ENCODE data around the gene ZNF644.
"Not testable (repeated sequence)": the region's sequence is repeated elsewhere in the genome, so short reads cannot be mapped to it uniquely, and the experiment has no call there.

The ZNF644 gene

GRCh38 chr1:90925928-90926869 lies 95.6 kb downstream of the ZNF644 start:
- DNase-seq: no peak

GRCh38 chr1:90924982-90925381 lies 96.9 kb downstream of the ZNF644 start:
- no peak for DNase-seq

- no peak for DNase-seq
Measured at GRCh38 chr1:90922996-90923395, 98.8 kb downstream of the ZNF644 start.

- DNase-seq: no peak
Measured at GRCh38 chr1:90922202-90922601, 99.6 kb downstream of the ZNF644 start.

GRCh38 chr1:90919900-90920299 lies 101.9 kb downstream of the ZNF644 start:
- no peak for DNase-seq

- no peak for DNase-seq
Measured at GRCh38 chr1:90919190-90919719, 102.6 kb downstream of the ZNF644 start.

GRCh38 chr1:90911353-90911752 lies 110.5 kb downstream of the ZNF644 start:
- no peak for DNase-seq

GRCh38 chr1:90902672-90903071 lies 119.2 kb downstream of the ZNF644 start:
- DNase-seq: no peak

- no peak for DNase-seq
Measured at GRCh38 chr1:90899263-90899662, 122.6 kb downstream of the ZNF644 start.

- DNase-seq: not testable (repeated sequence)
Measured at GRCh38 chr1:90893679-90894078, 128.2 kb downstream of the ZNF644 start.

GRCh38 chr1:90892884-90893283 lies 129.0 kb downstream of the ZNF644 start:
- not testable (repeated sequence) for DNase-seq

GRCh38 chr1:90892196-90892595 lies 129.6 kb downstream of the ZNF644 start:
- DNase-seq: not testable (repeated sequence)

- not testable (repeated sequence) for DNase-seq
Measured at GRCh38 chr1:90891756-90892155, 130.1 kb downstream of the ZNF644 start.

GRCh38 chr1:90882221-90882620 lies 139.6 kb downstream of the ZNF644 start:
- DNase-seq: no peak

GRCh38 chr1:90881034-90881433 lies 140.8 kb downstream of the ZNF644 start:
- no peak for DNase-seq

GRCh38 chr1:90879281-90879680 lies 142.6 kb downstream of the ZNF644 start:
- DNase-seq: no peak

GRCh38 chr1:90876101-90876500 lies 145.7 kb downstream of the ZNF644 start:
- DNase-seq: no peak
